ENCODE data around the gene POLR2B.
A peak's percentile ranks its signal among the peaks of the same experiment; 100 is the strongest.

POLR2B gene

GRCh38 chr4:57064811-57065711, 86.4 kb downstream of the POLR2B start:
- TF ChIP-seq SIN3A (IDR thresholded peaks at IDR 0.05; ENCODE audit: borderline replicate concordance, insufficient read depth, low read length) (peak; percentile 6; the same call in 1 of the 2 replicates), TAF1 (IDR thresholded peaks at IDR 0.05; ENCODE audit: borderline replicate concordance, insufficient read depth, low read length) (no peak), REST (IDR thresholded peaks at IDR 0.05; ENCODE audit: insufficient read depth in 1 of 2, low read depth in 2 of 2, low read length in 2 of 2) (no peak; a peak in 1 of 4 replicates), FOXP2 (optimal IDR thresholded peaks at IDR 0.05; ENCODE audit: borderline replicate concordance, extremely low read depth, extremely low read length, insufficient read depth) (no peak), POLR2AphosphoS5 (IDR thresholded peaks at IDR 0.05; ENCODE audit: low read depth, low read length) (no peak)

DNA sequence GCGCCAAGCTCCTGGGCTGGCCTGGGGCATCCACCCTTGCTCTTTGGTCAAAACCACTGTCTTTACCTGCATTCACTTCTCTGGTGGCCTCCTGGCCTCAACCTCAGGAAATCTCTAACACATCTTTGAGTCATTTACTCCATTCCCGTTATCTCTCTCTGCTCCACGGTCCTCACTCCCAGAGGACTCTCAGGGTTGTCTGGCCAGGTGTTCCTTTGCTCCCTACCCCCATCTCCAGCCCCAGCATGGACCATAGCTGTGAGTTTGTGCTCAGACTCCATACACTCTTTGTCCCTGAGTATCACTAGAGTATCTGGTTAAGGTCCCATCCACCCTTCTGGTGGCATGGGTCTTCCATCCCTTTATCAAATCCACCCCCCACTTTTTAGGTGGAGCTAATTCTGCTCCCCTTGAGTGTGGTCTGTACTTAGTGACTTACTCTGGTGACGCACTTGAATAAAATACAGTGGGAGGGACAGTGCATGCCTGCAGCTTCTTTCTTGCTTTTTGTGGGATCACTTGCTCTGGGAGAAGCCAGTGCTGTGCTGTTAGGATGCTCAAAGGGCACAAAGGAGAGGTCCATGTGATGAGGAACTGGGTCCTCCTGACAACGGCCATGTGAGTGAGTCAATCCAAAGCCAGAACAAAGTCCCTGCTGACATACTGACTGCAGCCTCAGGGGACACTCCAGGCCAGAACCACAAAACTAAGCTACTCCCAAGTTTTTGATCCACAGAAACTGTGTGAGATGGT, 87.2 kb downstream of the POLR2B start:
- no peak for TF ChIP-seq FOXP2 (optimal IDR thresholded peaks at IDR 0.05; ENCODE audit: borderline replicate concordance, extremely low read depth, extremely low read length, insufficient read depth)
- TF ChIP-seq TAF1 (IDR thresholded peaks at IDR 0.05; ENCODE audit: borderline replicate concordance, insufficient read depth, low read length), result no peak; the same call in 1 of the 2 replicates
- TF ChIP-seq SIN3A (IDR thresholded peaks at IDR 0.05; ENCODE audit: borderline replicate concordance, insufficient read depth, low read length), result no peak
- TF ChIP-seq POLR2AphosphoS5 (IDR thresholded peaks at IDR 0.05; ENCODE audit: low read depth, low read length), result no peak
- no peak for TF ChIP-seq REST (IDR thresholded peaks at IDR 0.05; ENCODE audit: insufficient read depth in 1 of 2, low read depth in 2 of 2, low read length in 2 of 2)

GRCh38 chr4:57068237-57068981, 89.7 kb downstream of the POLR2B start:
- TF ChIP-seq SIN3A (IDR thresholded peaks at IDR 0.05; ENCODE audit: borderline replicate concordance, insufficient read depth, low read length), result no peak
- no peak for TF ChIP-seq TAF1 (IDR thresholded peaks at IDR 0.05; ENCODE audit: borderline replicate concordance, insufficient read depth, low read length)
- 0 out of 4 replicates have a peak, but pooled peaks of 1 of the 2 experiments have one; percentile 39 for TF ChIP-seq REST (IDR thresholded peaks at IDR 0.05; ENCODE audit: insufficient read depth in 1 of 2, low read depth in 2 of 2, low read length in 2 of 2)
- peak; percentile 78 for TF ChIP-seq FOXP2 (optimal IDR thresholded peaks at IDR 0.05; ENCODE audit: borderline replicate concordance, extremely low read depth, extremely low read length, insufficient read depth)
- no peak for TF ChIP-seq POLR2AphosphoS5 (IDR thresholded peaks at IDR 0.05; ENCODE audit: low read depth, low read length)

GRCh38 chr4:57070461-57070860, 91.8 kb downstream of the POLR2B start:
- TF ChIP-seq SIN3A (IDR thresholded peaks at IDR 0.05; ENCODE audit: borderline replicate concordance, insufficient read depth, low read length), result no peak
- TF ChIP-seq REST (IDR thresholded peaks at IDR 0.05; ENCODE audit: insufficient read depth in 1 of 2, low read depth in 2 of 2, low read length in 2 of 2), result no peak
- no peak for TF ChIP-seq FOXP2 (optimal IDR thresholded peaks at IDR 0.05; ENCODE audit: borderline replicate concordance, extremely low read depth, extremely low read length, insufficient read depth)
- TF ChIP-seq TAF1 (IDR thresholded peaks at IDR 0.05; ENCODE audit: borderline replicate concordance, insufficient read depth, low read length), result no peak
- no peak for TF ChIP-seq POLR2AphosphoS5 (IDR thresholded peaks at IDR 0.05; ENCODE audit: low read depth, low read length)

All from PFSK-1 (cell line).